Brain microvascular endothelial cell (primary cell): ENCODE measurements around the gene STRADB.

Experiments
- DNase-seq: peaks from one replicate; pipeline ENCODE4 v3.0.0-alpha.2; 2020
- H3K27ac ChIP-seq: fragments of 250-450 bp; sonication (Bioruptor Pico); 2 replicates; pipeline ENCODE4 v1.5.1; 2020; ENCODE audit warnings: mild to moderate bottlenecking, moderate library complexity
- H3K27me3 ChIP-seq: fragments of 250-450 bp; sonication (Bioruptor Pico); replicated peaks from 2 replicates; pipeline ENCODE4 v1.5.1; 2020; ENCODE audit warnings: mild to moderate bottlenecking
- H3K36me3 ChIP-seq: fragments of 250-450 bp; sonication (Bioruptor Pico); replicated peaks from 2 replicates; pipeline ENCODE4 v1.5.1; 2020; ENCODE audit warnings: mild to moderate bottlenecking
- H3K4me3 ChIP-seq: 2 replicates; pipeline ENCODE4 v1.5.1; 2011; ENCODE audit warnings: low read depth, mild to moderate bottlenecking, control low read depth, low read length, moderate library complexity
- CTCF ChIP-seq: IDR thresholded peaks from 2 replicates; pipeline ENCODE4 v1.5.1; 2011; ENCODE audit warnings: low read depth, mild to moderate bottlenecking, moderate library complexity, low read length, control low read depth, inconsistent platforms; ENCODE audit errors: missing control alignments
- in situ Hi-C: cut with HindIII; loops from 2 replicates; pipeline ENCODE4 v1.10.0; 2017; ENCODE audit warnings: low sequenced_read_pairs, low pct_ligation_motif_present

STRADB gene

GRCh38 chr2:201520201-201520600, 68.7 kb downstream of the STRADB start:
- Histone ChIP-seq H3K36me3 (no peaks in the 10 kb centered on the region), H3K27me3 (no peaks in the 10 kb centered on the region), H3K4me3 (no peak overlapping the region), H3K27ac (peak overlapping the region; percentile 36)
- peak; percentile 9 for DNase-seq
- no peak for TF ChIP-seq CTCF
- in situ Hi-C loops: no loop called here

GRCh38 chr2:201522965-201523364, 71.4 kb downstream of the STRADB start:
- DNase-seq: no peak
- H3K4me3 ChIP-seq: no peak overlapping the region
- in situ Hi-C loops: no loop called here
- no peaks in the 10 kb centered on the region for H3K36me3 ChIP-seq
- H3K27ac ChIP-seq: no peak overlapping the region
- H3K27me3 ChIP-seq: no peaks in the 10 kb centered on the region
- no peak for TF ChIP-seq CTCF

GRCh38 chr2:201523506-201523905, 72.0 kb downstream of the STRADB start:
- Histone ChIP-seq H3K36me3 (no peaks in the 10 kb centered on the region), H3K4me3 (no peak overlapping the region), H3K27me3 (no peaks in the 10 kb centered on the region), H3K27ac (no peak overlapping the region)
- in situ Hi-C loops: no loop called here
- no peak for TF ChIP-seq CTCF
- DNase-seq: peak; percentile 36
